GM18909 (cell line): ENCODE results near the gene C17orf107.

ENCODE experiments used
- ATAC-seq: cut with Tn5 transposase; IDR thresholded peaks from one replicate; pipeline ENCODE4 v1.9.1; 2021; ENCODE audit warnings: mild to moderate bottlenecking; ENCODE audit not compliant: unreplicated experiment, poor library complexity

Gene C17orf107

DNA sequence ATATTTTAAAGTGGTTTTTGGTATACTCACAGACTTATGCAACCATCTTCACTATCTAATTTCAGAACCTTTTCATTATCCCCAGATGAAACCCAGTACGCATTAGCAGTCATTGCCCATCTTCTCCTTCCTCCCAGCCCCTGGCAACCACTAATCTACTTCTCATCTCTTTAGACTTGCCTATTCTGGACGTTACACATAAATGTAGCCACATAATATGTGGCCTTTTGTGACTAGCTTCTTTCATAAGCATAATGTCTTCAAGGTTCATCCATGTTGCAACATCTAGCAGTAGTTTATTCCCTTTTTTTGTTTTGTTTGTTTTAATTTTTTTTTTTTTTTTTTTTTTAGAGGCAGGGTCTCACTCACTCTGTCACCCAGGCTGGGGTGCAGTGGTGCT is 28.5 kb upstream of the C17orf107 start:
- no peak for ATAC-seq

DNA sequence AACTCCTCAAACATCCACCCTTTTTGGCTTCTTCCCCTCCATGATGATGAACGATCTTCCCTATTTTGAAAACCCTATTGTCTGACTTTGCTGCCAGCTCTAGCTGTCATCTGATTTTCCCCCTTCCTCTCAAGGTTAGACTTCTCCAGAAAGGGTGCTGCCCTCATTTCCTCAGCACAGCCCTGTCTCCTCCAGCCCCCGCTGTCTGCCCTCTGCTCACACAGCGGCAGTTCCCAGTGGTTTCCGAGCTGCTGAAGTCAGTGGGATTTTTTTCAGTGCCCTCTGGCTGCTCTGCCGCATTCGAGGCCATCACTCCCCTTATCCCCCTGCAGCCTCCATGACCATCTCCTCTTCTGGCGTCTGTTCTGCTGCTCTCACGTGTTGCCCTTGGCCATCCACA is 26.6 kb upstream of the C17orf107 start:
- ATAC-seq: no peak

DNA sequence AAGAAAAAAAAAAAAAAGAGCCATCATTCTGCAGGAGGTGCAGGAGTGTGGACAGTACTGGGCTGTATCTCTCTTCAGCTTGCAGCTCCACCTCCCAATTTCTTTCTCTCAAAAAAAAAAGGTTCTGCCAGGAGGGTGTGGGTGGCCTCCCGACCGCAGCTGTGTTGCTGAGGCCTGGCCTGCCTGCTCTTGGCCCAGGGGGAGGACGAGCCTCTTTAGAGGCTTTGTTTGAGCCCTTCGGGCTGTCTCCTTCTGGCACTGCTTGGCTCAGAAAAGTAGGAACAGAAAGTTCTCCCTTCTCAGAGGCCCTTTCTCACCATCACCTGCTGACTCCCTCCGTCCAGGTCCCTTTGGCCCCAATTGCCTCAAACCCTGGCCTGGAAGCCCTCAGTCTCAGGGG is 22.2 kb upstream of the C17orf107 start:
- ATAC-seq: no peak

DNA sequence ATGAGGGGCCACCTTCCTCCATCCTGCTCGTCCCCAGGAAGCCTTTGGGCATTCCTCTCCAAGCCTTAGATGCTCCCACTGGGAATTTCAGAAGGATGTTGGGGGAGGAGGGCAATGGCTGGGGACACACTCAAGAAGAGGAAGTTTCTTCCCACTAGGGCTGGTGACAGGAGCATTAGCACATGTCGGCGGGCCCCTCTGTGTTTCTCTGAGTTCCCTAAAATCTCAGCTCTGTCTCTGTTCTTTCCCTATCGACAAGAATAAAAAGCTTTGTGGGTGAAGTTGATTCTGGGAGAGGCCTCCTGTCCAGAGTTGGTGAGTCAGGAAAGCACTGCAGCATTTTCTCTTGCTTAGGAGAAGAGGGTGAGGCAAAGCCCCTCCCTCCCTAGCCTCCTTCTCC is 19.7 kb upstream of the C17orf107 start:
- no peak for ATAC-seq

DNA sequence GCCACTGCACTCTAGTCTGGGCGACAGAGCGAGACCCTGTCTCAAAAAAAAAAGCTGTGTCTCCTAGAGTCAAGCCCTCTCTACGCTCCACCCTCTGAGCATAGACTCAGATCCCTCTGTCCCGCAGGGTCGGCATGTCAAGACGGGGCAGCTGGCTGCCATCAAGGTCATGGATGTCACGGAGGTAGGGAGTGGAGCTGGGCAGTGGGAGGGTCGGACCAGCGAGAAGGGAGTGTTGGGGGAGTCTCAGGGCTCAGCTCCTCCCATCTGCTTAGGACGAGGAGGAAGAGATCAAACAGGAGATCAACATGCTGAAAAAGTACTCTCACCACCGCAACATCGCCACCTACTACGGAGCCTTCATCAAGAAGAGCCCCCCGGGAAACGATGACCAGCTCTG is 18.5 kb upstream of the C17orf107 start:
- ATAC-seq: no peak

DNA sequence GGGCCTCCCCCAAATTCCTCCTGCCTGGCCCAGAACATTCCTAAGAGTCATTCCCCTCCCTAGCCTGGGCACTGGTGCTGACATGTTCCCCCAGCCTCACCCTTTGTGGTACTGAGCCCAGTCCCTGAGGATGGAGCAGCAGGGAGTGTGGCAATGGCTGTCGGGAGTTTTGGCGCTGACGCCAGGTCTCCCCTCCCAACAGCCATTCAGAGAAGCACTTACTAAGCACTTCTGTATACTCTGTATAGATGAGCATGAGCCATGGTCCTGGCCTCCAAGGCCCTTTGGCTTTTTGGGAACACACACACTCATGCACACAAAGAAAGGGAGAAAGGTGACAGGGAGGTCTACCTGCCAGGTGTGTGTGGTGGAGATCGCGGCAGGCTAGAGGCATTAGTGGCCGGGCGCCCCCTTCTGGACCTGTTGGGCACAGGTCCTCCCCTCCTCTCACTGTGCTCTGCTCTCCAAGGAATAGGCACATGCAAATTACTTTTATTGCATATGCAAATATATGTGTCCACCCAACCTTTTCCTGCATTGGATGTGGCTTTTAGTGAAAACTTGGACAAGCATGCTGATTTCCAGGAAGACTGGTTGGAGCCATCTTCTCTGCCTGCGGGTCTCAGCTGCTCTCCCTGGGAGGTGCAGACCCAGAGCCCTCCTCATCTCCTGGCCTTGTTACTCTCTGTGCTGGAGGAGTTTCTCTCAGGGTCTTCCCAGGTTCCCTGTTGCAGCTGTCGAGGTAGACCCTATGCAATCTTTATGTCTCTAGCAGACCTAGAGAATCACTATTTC is 17.4 kb upstream of the C17orf107 start:
- ATAC-seq: no peak

DNA sequence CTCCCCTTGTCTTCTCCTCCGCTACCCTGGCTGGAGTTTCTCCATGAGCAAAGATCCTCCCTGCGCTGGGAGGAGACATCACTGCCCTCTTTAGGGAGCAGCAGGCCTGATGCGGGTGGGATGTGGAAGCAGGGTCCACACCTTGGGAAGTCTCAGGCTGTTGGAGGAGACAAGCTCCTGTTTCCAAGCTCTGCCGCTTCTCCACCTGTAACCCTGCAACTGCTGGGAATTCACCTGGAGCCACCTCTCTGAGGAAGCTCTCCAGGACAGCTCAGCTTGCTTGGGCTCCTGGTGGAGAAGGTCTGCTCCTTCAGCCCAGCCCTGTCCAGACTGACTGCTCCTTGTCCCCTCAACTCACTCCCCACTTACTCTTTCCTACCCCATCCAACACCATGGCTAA is 14.8 kb upstream of the C17orf107 start:
- no peak for ATAC-seq

DNA sequence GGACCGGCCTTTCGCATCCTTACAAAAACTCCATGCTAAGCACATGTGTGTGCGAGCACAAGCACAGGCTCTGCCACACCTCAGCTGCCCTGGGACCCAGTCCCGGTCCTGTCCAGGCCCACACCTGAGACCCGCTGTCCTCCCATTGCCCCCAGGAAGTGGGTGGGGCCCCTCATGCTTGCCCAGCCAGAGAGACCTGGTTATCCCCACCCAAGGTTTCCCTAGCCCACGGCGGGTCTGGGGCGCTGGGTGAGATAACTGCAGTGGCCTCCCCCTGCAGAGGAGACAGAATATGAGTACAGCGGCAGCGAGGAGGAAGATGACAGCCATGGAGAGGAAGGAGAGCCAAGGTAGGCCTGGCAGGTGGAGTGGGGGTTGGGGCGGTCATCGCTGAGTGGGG is 12.5 kb upstream of the C17orf107 start:
- ATAC-seq: no peak

DNA sequence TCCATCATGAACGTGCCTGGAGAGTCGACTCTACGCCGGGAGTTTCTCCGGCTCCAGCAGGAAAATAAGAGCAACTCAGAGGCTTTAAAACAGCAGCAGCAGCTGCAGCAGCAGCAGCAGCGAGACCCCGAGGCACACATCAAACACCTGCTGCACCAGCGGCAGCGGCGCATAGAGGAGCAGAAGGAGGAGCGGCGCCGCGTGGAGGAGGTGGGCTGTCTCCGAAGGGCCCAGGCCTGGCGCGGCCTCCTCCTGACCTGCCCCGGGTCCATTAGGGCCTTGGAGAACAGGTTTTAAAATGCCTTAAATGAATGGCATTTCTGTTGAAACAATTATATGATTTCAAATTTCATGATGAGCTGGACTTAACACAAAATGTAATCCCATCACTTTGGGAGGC is 11.8 kb upstream of the C17orf107 start:
- no peak for ATAC-seq

DNA sequence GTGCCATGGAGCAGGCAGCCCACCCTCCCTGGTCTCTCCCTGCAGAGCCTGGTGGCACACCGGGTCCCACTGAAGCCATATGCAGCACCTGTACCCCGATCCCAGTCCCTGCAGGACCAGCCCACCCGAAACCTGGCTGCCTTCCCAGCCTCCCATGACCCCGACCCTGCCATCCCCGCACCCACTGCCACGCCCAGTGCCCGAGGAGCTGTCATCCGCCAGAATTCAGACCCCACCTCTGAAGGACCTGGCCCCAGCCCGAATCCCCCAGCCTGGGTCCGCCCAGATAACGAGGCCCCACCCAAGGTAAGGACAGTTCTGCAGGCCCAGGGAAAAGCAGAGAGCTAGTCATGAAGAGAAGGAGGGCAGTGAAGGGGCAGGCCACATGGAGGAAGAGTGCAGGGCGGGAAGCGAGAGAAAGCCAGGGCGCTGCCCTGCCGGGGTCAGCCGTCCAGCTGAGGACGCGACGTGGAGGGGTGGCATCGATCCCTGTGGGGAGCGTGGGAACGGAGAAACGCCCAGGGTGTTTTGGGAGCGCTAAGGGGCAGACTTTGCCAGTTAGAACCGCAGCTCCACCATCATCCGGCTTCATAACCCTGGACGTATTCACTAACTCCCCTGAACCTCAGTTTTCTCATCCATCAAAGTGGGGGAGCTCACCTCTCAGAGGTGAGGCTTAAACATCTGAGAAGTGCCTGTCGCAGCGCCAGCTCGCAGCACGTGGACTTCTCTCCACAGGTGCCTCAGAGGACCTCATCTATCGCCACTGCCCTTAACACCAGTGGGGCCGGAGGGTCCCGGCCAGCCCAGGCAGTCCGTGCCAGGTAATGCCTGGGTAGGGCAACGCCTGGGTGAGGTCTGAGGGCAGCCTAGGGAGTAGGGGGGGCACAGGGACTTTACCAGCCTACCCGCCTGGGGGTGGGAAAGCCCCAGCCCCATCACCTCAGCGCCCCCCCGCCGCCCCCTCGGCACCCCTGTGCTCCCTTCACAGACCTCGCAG is 7.6 kb upstream of the C17orf107 start:
- no peak for ATAC-seq

DNA sequence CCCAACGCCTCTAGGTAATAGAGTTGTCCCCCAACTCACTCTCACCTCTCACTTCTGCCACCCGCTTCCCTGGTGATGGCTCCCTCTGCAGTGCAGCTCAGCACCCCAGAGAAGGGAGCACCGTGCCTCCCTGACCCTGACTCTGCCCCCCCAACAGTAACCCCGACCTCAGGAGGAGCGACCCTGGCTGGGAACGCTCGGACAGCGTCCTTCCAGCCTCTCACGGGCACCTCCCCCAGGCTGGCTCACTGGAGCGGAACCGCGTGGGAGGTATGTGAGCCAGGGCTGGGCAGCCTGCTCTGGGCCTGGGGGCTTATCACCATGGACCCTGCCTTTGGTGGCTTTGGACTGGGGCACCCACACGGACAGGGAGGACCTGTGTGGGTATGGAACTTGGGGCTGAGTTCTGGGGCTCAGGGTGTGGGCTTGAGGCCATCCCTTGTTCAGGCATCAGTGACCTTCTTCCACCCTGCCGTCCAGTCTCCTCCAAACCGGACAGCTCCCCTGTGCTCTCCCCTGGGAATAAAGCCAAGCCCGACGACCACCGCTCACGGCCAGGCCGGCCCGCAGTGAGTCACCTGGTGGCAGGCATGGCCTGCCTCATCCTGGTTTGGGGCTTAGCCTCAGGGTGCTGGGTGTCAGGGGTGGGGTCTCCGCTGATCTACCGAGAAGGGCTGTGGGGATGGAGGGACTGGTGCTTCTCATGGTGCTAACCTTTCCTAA is 6.7 kb upstream of the C17orf107 start:
- no peak for ATAC-seq

DNA sequence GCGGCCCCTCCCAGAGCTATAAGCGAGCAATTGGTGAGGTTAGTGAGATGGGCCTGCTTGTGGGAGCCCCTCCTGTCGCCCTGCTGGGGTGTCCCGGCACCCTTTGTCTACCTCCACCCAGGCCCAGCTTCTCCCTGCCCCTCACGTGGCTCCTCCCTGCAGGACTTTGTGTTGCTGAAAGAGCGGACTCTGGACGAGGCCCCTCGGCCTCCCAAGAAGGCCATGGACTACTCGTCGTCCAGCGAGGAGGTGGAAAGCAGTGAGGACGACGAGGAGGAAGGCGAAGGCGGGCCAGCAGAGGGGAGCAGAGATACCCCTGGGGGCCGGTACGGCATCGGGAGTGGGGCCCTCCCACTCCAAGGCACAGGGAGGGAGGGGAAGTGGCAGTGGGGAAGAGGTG is 6.1 kb upstream of the C17orf107 start:
- ATAC-seq: no peak

DNA sequence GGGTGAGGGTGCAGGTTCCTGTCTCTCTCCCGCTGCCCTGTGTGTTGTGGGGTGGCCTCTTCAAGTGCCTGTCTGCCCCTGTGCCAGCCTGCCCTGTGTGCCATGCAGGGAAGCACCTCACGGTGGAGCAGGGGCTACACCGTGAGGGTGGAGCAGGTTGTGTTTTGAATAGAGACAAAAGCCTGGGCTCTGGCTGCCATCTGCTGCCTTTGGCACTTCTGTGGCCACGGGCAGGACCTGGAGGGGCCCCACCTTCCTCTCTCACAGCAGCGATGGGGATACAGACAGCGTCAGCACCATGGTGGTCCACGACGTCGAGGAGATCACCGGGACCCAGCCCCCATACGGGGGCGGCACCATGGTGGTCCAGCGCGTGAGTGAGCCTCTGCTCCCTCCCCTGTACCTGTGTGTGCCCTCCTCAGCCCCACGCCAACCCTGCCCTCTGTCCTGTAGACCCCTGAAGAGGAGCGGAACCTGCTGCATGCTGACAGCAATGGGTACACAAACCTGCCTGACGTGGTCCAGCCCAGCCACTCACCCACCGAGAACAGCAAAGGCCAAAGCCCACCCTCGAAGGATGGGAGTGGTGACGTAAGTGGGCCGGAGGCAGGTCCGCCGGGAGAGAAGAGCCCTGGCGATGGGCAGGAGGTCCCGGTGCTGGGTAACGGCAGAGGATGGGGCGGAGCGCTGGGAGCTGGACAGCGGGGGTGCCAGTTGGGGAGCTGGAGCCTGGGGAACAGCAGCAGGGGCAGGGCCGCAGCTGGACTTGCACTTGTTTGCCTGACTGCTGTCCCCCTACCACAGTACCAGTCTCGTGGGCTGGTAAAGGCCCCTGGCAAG is 5.4 kb upstream of the C17orf107 start:
- no peak for ATAC-seq

DNA sequence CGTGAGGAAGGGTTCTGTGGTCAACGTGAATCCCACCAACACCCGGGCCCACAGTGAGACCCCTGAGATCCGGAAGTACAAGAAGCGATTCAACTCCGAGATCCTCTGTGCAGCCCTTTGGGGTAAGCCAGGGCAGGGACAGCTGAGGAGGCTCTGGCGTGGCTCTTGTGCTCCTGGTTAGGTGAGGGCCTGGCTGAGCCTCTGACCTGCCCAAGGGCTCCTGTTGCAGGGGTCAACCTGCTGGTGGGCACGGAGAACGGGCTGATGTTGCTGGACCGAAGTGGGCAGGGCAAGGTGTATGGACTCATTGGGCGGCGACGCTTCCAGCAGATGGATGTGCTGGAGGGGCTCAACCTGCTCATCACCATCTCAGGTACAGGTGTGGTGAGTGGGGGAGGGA is 4.2 kb upstream of the C17orf107 start:
- no peak for ATAC-seq

DNA sequence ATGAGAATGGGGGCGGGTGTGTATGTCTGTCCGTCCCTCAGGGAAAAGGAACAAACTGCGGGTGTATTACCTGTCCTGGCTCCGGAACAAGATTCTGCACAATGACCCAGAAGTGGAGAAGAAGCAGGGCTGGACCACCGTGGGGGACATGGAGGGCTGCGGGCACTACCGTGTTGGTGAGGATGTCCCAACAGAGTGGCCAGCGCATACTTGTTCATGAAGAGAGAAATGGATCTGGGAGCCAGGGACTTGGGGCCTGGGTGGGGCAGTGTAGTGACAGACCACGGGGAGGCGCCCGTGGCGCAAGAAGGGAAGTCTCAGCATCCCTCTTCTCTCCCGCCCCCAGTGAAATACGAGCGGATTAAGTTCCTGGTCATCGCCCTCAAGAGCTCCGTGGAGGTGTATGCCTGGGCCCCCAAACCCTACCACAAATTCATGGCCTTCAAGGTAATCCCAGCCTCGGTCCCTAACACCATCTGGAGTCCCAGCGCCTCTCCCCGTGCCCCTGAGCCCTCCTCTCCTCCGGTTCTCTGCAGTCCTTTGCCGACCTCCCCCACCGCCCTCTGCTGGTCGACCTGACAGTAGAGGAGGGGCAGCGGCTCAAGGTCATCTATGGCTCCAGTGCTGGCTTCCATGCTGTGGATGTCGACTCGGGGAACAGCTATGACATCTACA is 3.5 kb upstream of the C17orf107 start:
- ATAC-seq: no peak

DNA sequence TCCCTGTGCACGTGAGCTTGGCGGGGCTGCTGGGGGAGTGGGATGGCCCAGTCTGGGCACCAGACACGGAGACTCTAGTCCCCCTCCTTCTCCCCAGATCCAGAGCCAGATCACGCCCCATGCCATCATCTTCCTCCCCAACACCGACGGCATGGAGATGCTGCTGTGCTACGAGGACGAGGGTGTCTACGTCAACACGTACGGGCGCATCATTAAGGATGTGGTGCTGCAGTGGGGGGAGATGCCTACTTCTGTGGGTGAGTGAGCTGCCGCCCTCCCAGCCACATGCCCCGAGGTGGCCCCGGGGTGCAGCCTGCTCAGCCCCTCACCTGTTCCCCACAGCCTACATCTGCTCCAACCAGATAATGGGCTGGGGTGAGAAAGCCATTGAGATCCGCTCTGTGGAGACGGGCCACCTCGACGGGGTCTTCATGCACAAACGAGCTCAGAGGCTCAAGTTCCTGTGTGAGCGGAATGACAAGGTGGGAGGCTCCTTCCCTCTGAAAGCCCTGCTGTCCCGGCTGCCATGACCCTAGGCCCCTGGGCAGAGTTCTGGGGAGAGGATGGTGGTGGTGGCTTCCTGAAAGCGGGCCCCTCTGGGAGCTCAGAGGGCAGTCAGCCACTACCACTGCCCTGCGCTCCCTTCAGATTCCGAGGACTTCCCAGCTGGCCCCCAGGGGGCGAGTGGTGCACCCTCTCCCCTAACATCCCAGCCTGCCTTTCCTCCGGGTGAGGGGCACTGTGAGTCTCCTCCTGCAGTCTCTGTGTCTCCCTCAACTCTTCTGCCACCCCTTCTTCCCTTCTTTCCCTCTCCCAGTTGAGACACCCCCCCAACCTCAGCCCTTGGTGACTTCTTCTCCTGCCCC is 2.8 kb upstream of the C17orf107 start:
- no peak for ATAC-seq

DNA sequence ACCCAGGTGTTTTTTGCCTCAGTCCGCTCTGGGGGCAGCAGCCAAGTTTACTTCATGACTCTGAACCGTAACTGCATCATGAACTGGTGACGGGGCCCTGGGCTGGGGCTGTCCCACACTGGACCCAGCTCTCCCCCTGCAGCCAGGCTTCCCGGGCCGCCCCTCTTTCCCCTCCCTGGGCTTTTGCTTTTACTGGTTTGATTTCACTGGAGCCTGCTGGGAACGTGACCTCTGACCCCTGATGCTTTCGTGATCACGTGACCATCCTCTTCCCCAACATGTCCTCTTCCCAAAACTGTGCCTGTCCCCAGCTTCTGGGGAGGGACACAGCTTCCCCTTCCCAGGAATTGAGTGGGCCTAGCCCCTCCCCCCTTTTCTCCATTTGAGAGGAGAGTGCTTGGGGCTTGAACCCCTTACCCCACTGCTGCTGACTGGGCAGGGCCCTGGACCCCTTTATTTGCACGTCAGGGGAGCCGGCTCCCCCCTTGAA is 2.1 kb upstream of the C17orf107 start:
- no peak for ATAC-seq

DNA sequence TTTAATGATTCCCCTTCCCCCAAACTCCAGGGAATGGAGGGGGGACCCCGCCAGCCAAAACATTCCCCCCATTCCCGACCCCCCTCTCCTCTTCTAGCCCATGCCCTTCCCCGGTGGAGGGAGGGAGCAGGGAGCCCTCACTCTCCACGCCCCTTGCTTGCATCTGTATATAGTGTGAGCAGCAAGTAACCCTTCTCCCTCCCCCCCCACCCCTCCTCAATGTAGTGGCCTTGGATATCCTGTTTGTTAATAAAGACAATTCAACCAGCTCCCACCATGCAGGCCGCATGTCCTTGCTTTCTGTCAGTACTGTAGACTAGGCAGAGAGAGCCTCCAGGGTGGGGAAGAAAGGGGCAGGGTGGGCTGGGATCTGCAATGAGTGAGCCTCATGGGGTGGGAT is 1.6 kb upstream of the C17orf107 start:
- ATAC-seq: no peak
